Stomach (tissue), 9 donors: ENCODE measurements around the gene KCNG2. TPM values are rescaled to one million over a fixed set of nuclear protein-coding genes. Genes with fewer than 3 reads are reported as not detected.

Experiments used
- DNase-seq, 2 donors: peaks; one replicate each; pipeline versions ENCODE4 v3.0.0 to v3.0.0-alpha.2; 2013 to 2019
- H3K27ac ChIP-seq, 5 donors: fragments of 200-600 bp in 4 of 5; sonication (generic) in 4 of 5; one replicate each; pipeline ENCODE4 v1.5.1; 2013 to 2019; ENCODE audit warnings: mild to moderate bottlenecking in 1 of 5, moderate library complexity in 1 of 5
- H3K27me3 ChIP-seq, 3 donors: fragments of 200-600 bp; sonication (generic); one replicate each; pipeline ENCODE4 v1.5.1; 2017 to 2019; ENCODE audit warnings: mixed run types in 1 of 3
- H3K36me3 ChIP-seq, 4 donors: fragments of 200-600 bp; sonication (generic); 1 replicate in 3 of 4; 2 replicates in 1 of 4; pipeline ENCODE4 v1.5.1; 2016 to 2019
- H3K4me1 ChIP-seq, 4 donors: fragments of 200-600 bp; sonication (generic); one replicate each; pipeline ENCODE4 v1.5.1; 2016 to 2019
- H3K4me3 ChIP-seq, 4 donors: fragments of 200-600 bp; sonication (generic) in 3 of 4; one replicate each; pipeline ENCODE4 v1.5.1; 2016 to 2019; ENCODE audit warnings: mild to moderate bottlenecking in 1 of 4
- H3K9me3 ChIP-seq, 4 donors: fragments of 200-600 bp; sonication (generic); one replicate each; pipeline ENCODE4 v1.5.1; 2016 to 2019
- CTCF ChIP-seq, 7 experiments: fragments of 450-650 bp in 4 of 7; fragments of 200-600 bp in 3 of 7; sonication (generic) in 3 of 7; IDR thresholded peaks; one replicate each; pipeline ENCODE4 v1.5.1; 2016 to 2019; ENCODE audit warnings: antibody characterized with exemption in 7 of 7, control low read depth in 2 of 7, mild to moderate bottlenecking in 1 of 7
- EP300 ChIP-seq: sonication (generic); formaldehyde crosslinking; IDR thresholded peaks from one replicate; pipeline ENCODE4 v1.6.1; 2017; ENCODE audit warnings: antibody characterized with exemption
- POLR2A ChIP-seq, 4 donors: fragments of 450-650 bp; IDR thresholded peaks; one replicate each; pipeline ENCODE4 v1.6.1; 2016; ENCODE audit warnings: antibody characterized with exemption in 4 of 4, control low read depth in 2 of 4, mild to moderate bottlenecking in 1 of 4, moderate library complexity in 1 of 4
- POLR2AphosphoS5 ChIP-seq, 3 donors: sonication (generic); formaldehyde crosslinking; IDR thresholded peaks; one replicate each; pipeline ENCODE4 v1.6.1; 2016; ENCODE audit warnings: antibody characterized with exemption in 3 of 3
- WGBS, 5 donors: extraction: QIAGEN DNeasy Blood & Tissue Kit in 3 of 5; methylation state at CpG; one replicate each; pipeline versions ENCODE4 v1.1.5 to v1.1.7; 2013 to 2018; 5-methylcytosine and 5-hydroxymethylcytosine counted together
- intact Hi-C: fragments of 100-400 bp; cut with DNase I; formaldehyde crosslinking; loops from one replicate; pipeline ENCODE4 v1.15.1; 2023; ENCODE audit warnings: low total_unique reads
- polyA plus RNA-seq, 3 donors: library from polyadenylated mRNA; stranded (reverse); fragments of 200-250 nt; gene quantifications; one replicate each; pipeline ENCODE4 v1.2.3, GENCODE V29; 2013
- total RNA-seq, 5 donors: library from RNA; depleted of rRNA; stranded (reverse); fragments of >200 nt; gene quantifications; one replicate each; pipeline versions ENCODE4 v1.1.0 to v1.2.3, GENCODE V29; 2014 to 2016
- donor health status: healthy with polysubstance abuse.
- donor health status: Bipolar disorder and iron deficiency.
- donor health status: healthy.

Gene KCNG2
- total and polyA plus RNA-seq, 8 donors: 0.08 to 2.3 (median 0.92) TPM; not detected in 5

- H3K4me3 ChIP-seq: no peak overlapping the region
- peaks cover 9 to 75% (median 66%) of the 10 kb centered on the region in 4 donors for H3K36me3 ChIP-seq
- H3K4me1 ChIP-seq: peaks cover 7 to 21% (median 16%) of the 10 kb centered on the region in 4 donors
- H3K27me3 ChIP-seq: no peaks in the 10 kb centered on the region
- peak in 1 of 2 donors; percentile 48 for DNase-seq
- no peak for TF ChIP-seq POLR2AphosphoS5 (IDR thresholded peaks at IDR 0.05)
- no peak for TF ChIP-seq EP300
- no peak for TF ChIP-seq POLR2A (IDR thresholded peaks at IDR 0.05)
- no peak for TF ChIP-seq CTCF (IDR thresholded peaks at IDR 0.05)
- peak overlapping the region in 1 of 5 donors; percentile 19 for H3K27ac ChIP-seq
- peaks cover 0 to 60% (median 35%) of the 10 kb centered on the region in 4 donors for H3K9me3 ChIP-seq
- WGBS, 5 donors: 56 to 72% (median 61%) methylated on average over 8 of the region's 8 CpGs
- intact Hi-C loops: no loop called here
Measured at GRCh38 chr18:79934311-79935097, 136.8 kb downstream of the KCNG2 start.

- TF ChIP-seq CTCF (IDR thresholded peaks at IDR 0.05) (no peak), POLR2AphosphoS5 (IDR thresholded peaks at IDR 0.05) (no peak), POLR2A (IDR thresholded peaks at IDR 0.05) (no peak), EP300 (no peak)
- no peak for DNase-seq
- intact Hi-C loops: no loop called here
- Histone ChIP-seq H3K27ac (no peak overlapping the region), H3K4me1 (peaks cover 7 to 21% (median 16%) of the 10 kb centered on the region in 4 donors), H3K9me3 (peaks cover 0 to 54% (median 29%) of the 10 kb centered on the region in 4 donors), H3K4me3 (no peak overlapping the region), H3K27me3 (no peaks in the 10 kb centered on the region), H3K36me3 (peaks cover 12 to 74% (median 66%) of the 10 kb centered on the region in 4 donors)
- WGBS, 5 donors: 68 to 87% (median 82%) methylated on average over 5 of the region's 5 CpGs
Measured at GRCh38 chr18:79935098-79935480, 137.4 kb downstream of the KCNG2 start.

DNA sequence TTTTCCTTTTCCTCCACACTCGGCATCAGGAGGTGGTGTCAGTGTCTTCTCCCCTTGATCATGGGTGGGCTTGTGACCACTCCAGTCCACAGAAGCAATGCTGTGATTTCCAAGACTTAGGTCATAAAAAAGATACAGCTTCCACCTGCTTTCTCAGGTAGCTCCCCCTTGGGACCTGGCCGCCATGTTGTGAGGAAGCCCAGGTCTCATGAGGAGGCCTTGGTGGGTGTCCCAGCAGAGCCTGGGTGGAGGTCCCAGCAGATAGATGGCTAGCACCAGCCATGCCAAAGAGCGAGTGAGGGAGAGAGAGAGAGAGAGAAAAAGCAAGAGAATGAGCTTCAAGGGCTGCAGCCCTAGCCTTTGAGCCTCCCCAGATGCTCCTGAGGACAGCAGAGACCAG lies 137.8 kb downstream of the KCNG2 start:
- intact Hi-C loops: no loop called here
- TF ChIP-seq POLR2AphosphoS5 (IDR thresholded peaks at IDR 0.05) (no peak), POLR2A (IDR thresholded peaks at IDR 0.05) (no peak), EP300 (no peak), CTCF (IDR thresholded peaks at IDR 0.05) (no peak)
- Histone ChIP-seq H3K4me3 (no peak overlapping the region), H3K27ac (no peak overlapping the region), H3K36me3 (peaks cover 16 to 78% (median 67%) of the 10 kb centered on the region in 4 donors), H3K4me1 (peaks cover 7 to 21% (median 16%) of the 10 kb centered on the region in 4 donors), H3K27me3 (no peaks in the 10 kb centered on the region), H3K9me3 (peaks cover 0 to 50% (median 25%) of the 10 kb centered on the region in 4 donors)
- 93 to 100% (median 98%) methylated on average over 3 of the region's 3 CpGs for WGBS, 5 donors
- no peak for DNase-seq

GRCh38 chr18:79935925-79936324 lies 138.2 kb downstream of the KCNG2 start:
- peaks cover 7 to 21% (median 17%) of the 10 kb centered on the region in 4 donors for H3K4me1 ChIP-seq
- H3K4me3 ChIP-seq: no peak overlapping the region
- TF ChIP-seq CTCF (IDR thresholded peaks at IDR 0.05) (no peak), POLR2AphosphoS5 (IDR thresholded peaks at IDR 0.05) (no peak), EP300 (no peak), POLR2A (IDR thresholded peaks at IDR 0.05) (no peak)
- no peak for DNase-seq
- H3K27ac ChIP-seq: no peak overlapping the region
- WGBS, 5 donors: 94 to 98% (median 97%) methylated on average over 6 of the region's 6 CpGs
- no peaks in the 10 kb centered on the region for H3K27me3 ChIP-seq
- H3K9me3 ChIP-seq: peaks cover 0 to 46% (median 24%) of the 10 kb centered on the region in 4 donors
- H3K36me3 ChIP-seq: peaks cover 16 to 82% (median 70%) of the 10 kb centered on the region in 4 donors
- intact Hi-C loops: no loop called here
